KMS-11 (cell line): ENCODE measurements around the gene YBEY.

ENCODE experiments used
- H2AFZ ChIP-seq: fragments of 200-600 bp; sonication (generic); 2 replicates; pipeline ENCODE4 v1.6.1; 2016; ENCODE audit warnings: antibody characterized with exemption, mixed run types, low read depth
- H3K27ac ChIP-seq: fragments of 200-600 bp; sonication (generic); 2 replicates; pipeline ENCODE4 v1.6.1; 2016; ENCODE audit warnings: mild to moderate bottlenecking, mixed run types
- H3K27me3 ChIP-seq: fragments of 200-600 bp; sonication (generic); 2 replicates; pipeline ENCODE4 v1.6.1; 2017; ENCODE audit warnings: mild to moderate bottlenecking, low read depth, mixed run types, moderate library complexity; ENCODE audit not compliant: insufficient read depth
- H3K36me3 ChIP-seq: fragments of 200-600 bp; sonication (generic); 2 replicates; pipeline ENCODE4 v1.6.1; 2017; ENCODE audit warnings: mild to moderate bottlenecking, mixed run types; ENCODE audit not compliant: insufficient read depth
- H3K4me1 ChIP-seq: fragments of 200-600 bp; sonication (generic); 2 replicates; pipeline ENCODE4 v1.6.1; 2016; ENCODE audit warnings: mild to moderate bottlenecking, low read depth, mixed run types; ENCODE audit not compliant: poor library complexity, severe bottlenecking
- H3K4me2 ChIP-seq: fragments of 200-600 bp; sonication (generic); 2 replicates; pipeline ENCODE4 v1.7.0; 2016; ENCODE audit warnings: mild to moderate bottlenecking, mixed run types
- H3K4me3 ChIP-seq: fragments of 200-600 bp; sonication (generic); IDR thresholded peaks from 2 replicates; pipeline ENCODE4 v1.6.1; 2017; ENCODE audit warnings: low read depth, low read length, mixed read lengths; ENCODE audit not compliant: insufficient read depth
- H3K79me2 ChIP-seq: fragments of 200-600 bp; sonication (generic); 2 replicates; pipeline ENCODE4 v1.6.1; 2016; ENCODE audit warnings: low read depth, mixed run types; ENCODE audit not compliant: insufficient read depth
- H3K9ac ChIP-seq: fragments of 200-600 bp; sonication (generic); 2 replicates; pipeline ENCODE4 v1.6.1; 2016; ENCODE audit warnings: mild to moderate bottlenecking, mixed run types
- H4K20me1 ChIP-seq: fragments of 200-600 bp; sonication (generic); 2 replicates; pipeline ENCODE4 v1.6.1; 2016; ENCODE audit warnings: mild to moderate bottlenecking, mixed run types; ENCODE audit not compliant: insufficient read depth
- CTCF ChIP-seq: fragments of 200-600 bp; sonication (generic); conservative IDR thresholded peaks from 2 replicates; pipeline ENCODE4 v1.6.1; 2017; ENCODE audit warnings: low read depth, mild to moderate bottlenecking, antibody characterized with exemption, low read length, moderate library complexity, mixed read lengths

Gene YBEY

GRCh38 chr21:46255166-46255565 lies 31.0 kb upstream of the YBEY start:
- H3K4me3 ChIP-seq = no peak overlapping the region
- no peaks in the 10 kb centered on the region for H3K79me2 ChIP-seq
- no peak overlapping the region for H3K27ac ChIP-seq
- peaks cover 12% of the 10 kb centered on the region; the same call in 1 of the 2 replicates for H3K36me3 ChIP-seq
- H3K9ac ChIP-seq = no peak overlapping the region
- H2AFZ ChIP-seq = no peak overlapping the region
- no peaks in the 10 kb centered on the region for H4K20me1 ChIP-seq
- H3K4me1 ChIP-seq = peaks cover 4% of the 10 kb centered on the region
- no peak for TF ChIP-seq CTCF
- H3K4me2 ChIP-seq = no peak overlapping the region
- no peaks in the 10 kb centered on the region for H3K27me3 ChIP-seq

- no peak overlapping the region for H3K9ac ChIP-seq
- no peak overlapping the region for H3K4me3 ChIP-seq
- no peaks in the 10 kb centered on the region for H3K4me1 ChIP-seq
- no peak overlapping the region for H3K4me2 ChIP-seq
- no peak overlapping the region for H2AFZ ChIP-seq
- no peak overlapping the region for H3K27ac ChIP-seq
- no peaks in the 10 kb centered on the region for H3K27me3 ChIP-seq
- TF ChIP-seq CTCF = no peak
- no peaks in the 10 kb centered on the region for H3K79me2 ChIP-seq
- H4K20me1 ChIP-seq = no peaks in the 10 kb centered on the region
- peaks cover 16% of the 10 kb centered on the region; the same call in 1 of the 2 replicates for H3K36me3 ChIP-seq
Measured at GRCh38 chr21:46255758-46256337, 30.3 kb upstream of the YBEY start.

GRCh38 chr21:46256501-46256994 lies 29.6 kb upstream of the YBEY start:
- Histone ChIP-seq H2AFZ (no peak overlapping the region), H3K79me2 (no peaks in the 10 kb centered on the region), H3K4me2 (no peak overlapping the region), H3K4me1 (no peaks in the 10 kb centered on the region), H3K27ac (no peak overlapping the region), H3K36me3 (peaks cover 14% of the 10 kb centered on the region; the same call in 1 of the 2 replicates), H4K20me1 (no peaks in the 10 kb centered on the region), H3K27me3 (no peaks in the 10 kb centered on the region), H3K4me3 (no peak overlapping the region), H3K9ac (no peak overlapping the region)
- no peak for TF ChIP-seq CTCF

- no peak for TF ChIP-seq CTCF
- no peaks in the 10 kb centered on the region for H3K4me1 ChIP-seq
- H3K4me3 ChIP-seq = no peak overlapping the region
- no peaks in the 10 kb centered on the region for H3K27me3 ChIP-seq
- H3K36me3 ChIP-seq = peaks cover 9% of the 10 kb centered on the region; the same call in 1 of the 2 replicates
- H3K4me2 ChIP-seq = no peak overlapping the region
- no peaks in the 10 kb centered on the region for H3K79me2 ChIP-seq
- H2AFZ ChIP-seq = no peak overlapping the region
- H4K20me1 ChIP-seq = no peaks in the 10 kb centered on the region
- no peak overlapping the region for H3K9ac ChIP-seq
- no peak overlapping the region for H3K27ac ChIP-seq
Measured at GRCh38 chr21:46264046-46264689, 22.0 kb upstream of the YBEY start.
